IMR-90 (cell line): ENCODE results near the gene ZCCHC24. TPM values are rescaled to one million over a fixed set of nuclear protein-coding genes. Genes with fewer than 3 reads are reported as not detected.

Experiments
- ATAC-seq: fragments of 200-7000 bp; cut with Tn5 transposase; 2 replicates; pipeline ENCODE4 v1.9.1; 2020; ENCODE audit warnings: low read depth, mild to moderate bottlenecking, moderate library complexity
- BruUV-seq: library from RNA; stranded (reverse); fragments of 400-500 nt; replicated peaks from 2 replicates; lab custom pipeline; 2021; lab: Mats Ljungman, UMichigan
- CTCF ChIA-PET: fragments of 300-600 bp; formaldehyde crosslinking; extraction: SDS; loops from one replicate; lab custom pipeline; 2021; ENCODE audit warnings: antibody characterized with exemption; lab: Yijun Ruan, JAX
- POLR2A ChIA-PET: fragments of 300-600 bp; sonication (Branson Sonifier 250); formaldehyde crosslinking; loops from one replicate; lab custom pipeline; 2022; ENCODE audit warnings: antibody characterized with exemption; ENCODE audit not compliant: unreplicated experiment; lab: Charles Lee
- DNase-seq: peaks from one replicate; pipeline ENCODE4 v3.0.0; 2013
- H2AFZ ChIP-seq: replicated peaks from 2 replicates; pipeline ENCODE3; 2013; ENCODE audit warnings: low read length, mild to moderate bottlenecking; ENCODE audit not compliant: poor library complexity
- H2AK5ac ChIP-seq: 2 replicates; pipeline ENCODE4 v1.6.1; 2013; ENCODE audit warnings: low read depth, low read length, inconsistent platforms
- H2AK9ac ChIP-seq: replicated peaks from 2 replicates; pipeline ENCODE3; 2013; ENCODE audit warnings: mild to moderate bottlenecking, low read depth, low read length, moderate library complexity; ENCODE audit not compliant: poor library complexity
- H2BK120ac ChIP-seq: 2 replicates; pipeline ENCODE4 v1.6.1; 2013; ENCODE audit warnings: low read depth, low read length, inconsistent platforms
- H2BK15ac ChIP-seq: 3 replicates; pipeline ENCODE4 v1.6.1; 2013; ENCODE audit warnings: low read depth, low read length, inconsistent platforms
- H2BK20ac ChIP-seq: 2 replicates; pipeline ENCODE4 v1.6.1; 2013; ENCODE audit warnings: low read depth, mild to moderate bottlenecking, inconsistent platforms, low read length, moderate library complexity
- H2BK5ac ChIP-seq: 2 replicates; pipeline ENCODE4 v1.6.1; 2013; ENCODE audit warnings: mild to moderate bottlenecking, low read depth, low read length, inconsistent platforms; ENCODE audit not compliant: poor library complexity, severe bottlenecking
- H3K14ac ChIP-seq: replicated peaks from 2 replicates; pipeline ENCODE4 v1.6.1; 2013; ENCODE audit warnings: low read depth, low read length, inconsistent platforms
- H3K18ac ChIP-seq: 2 replicates; pipeline ENCODE4 v1.6.1; 2013; ENCODE audit warnings: low read depth, low read length, control low read depth
- H3K23ac ChIP-seq: 2 replicates; pipeline ENCODE4 v1.6.1; 2013; ENCODE audit warnings: low read depth, low read length, inconsistent platforms
- H3K27ac ChIP-seq: 2 replicates; pipeline ENCODE4 v1.5.1; 2013; ENCODE audit warnings: mild to moderate bottlenecking, control low read depth, low read length; ENCODE audit not compliant: insufficient read depth
- H3K27me3 ChIP-seq: 2 replicates; pipeline ENCODE4 v1.6.1; 2013; ENCODE audit warnings: low read length; ENCODE audit not compliant: control insufficient read depth, insufficient read depth
- H3K36me3 ChIP-seq: 2 replicates; pipeline ENCODE4 v1.6.1; 2013; ENCODE audit warnings: low read length, mixed read lengths; ENCODE audit not compliant: control insufficient read depth, insufficient read depth
- H3K4ac ChIP-seq: 2 replicates; pipeline ENCODE4 v1.6.1; 2013; ENCODE audit warnings: low read depth, low read length, inconsistent platforms
- H3K4me1 ChIP-seq: 2 replicates; pipeline ENCODE4 v1.6.1; 2013; ENCODE audit warnings: low read length, mixed read lengths; ENCODE audit not compliant: control insufficient read depth, insufficient read depth
- H3K4me2 ChIP-seq: 2 replicates; pipeline ENCODE4 v1.6.1; 2013; ENCODE audit warnings: low read depth, mild to moderate bottlenecking, control low read depth, low read length, moderate library complexity
- H3K4me3 ChIP-seq: 2 replicates; pipeline ENCODE4 v1.5.1; 2013; ENCODE audit warnings: low read depth, mild to moderate bottlenecking, control low read depth, low read length, moderate library complexity; ENCODE audit not compliant: insufficient read depth
- H3K56ac ChIP-seq: 2 replicates; pipeline ENCODE4 v1.6.1; 2013; ENCODE audit warnings: low read length, inconsistent platforms; ENCODE audit not compliant: insufficient read depth; ENCODE audit errors: extremely low read depth
- H3K79me1 ChIP-seq, 2 experiments: 2 replicates each; pipeline ENCODE4 v1.6.1; 2013; ENCODE audit warnings: low read length in 2 of 2, inconsistent platforms in 1 of 2, low read depth in 1 of 2
- H3K9ac ChIP-seq: 2 replicates; pipeline ENCODE4 v1.6.1; 2013; ENCODE audit warnings: low read depth, low read length, control low read depth
- H3K9me1 ChIP-seq: 2 replicates; pipeline ENCODE4 v1.6.1; 2013; ENCODE audit warnings: low read length, inconsistent platforms; ENCODE audit not compliant: insufficient read depth
- H3K9me3 ChIP-seq: 2 replicates; pipeline ENCODE4 v1.6.1; 2013; ENCODE audit warnings: low read length; ENCODE audit not compliant: control insufficient read depth, insufficient read depth
- H4K20me1 ChIP-seq: 2 replicates; pipeline ENCODE4 v1.6.1; 2013; ENCODE audit warnings: low read length, inconsistent platforms; ENCODE audit not compliant: insufficient read depth
- H4K5ac ChIP-seq: 2 replicates; pipeline ENCODE4 v1.6.1; 2013; ENCODE audit warnings: mild to moderate bottlenecking, low read depth, low read length, control low read depth
- H4K8ac ChIP-seq, 2 experiments: 2 replicates each; pipeline ENCODE4 v1.6.1; 2013; ENCODE audit warnings: low read depth in 2 of 2, low read length in 2 of 2, control low read depth in 1 of 2, inconsistent platforms in 1 of 2
- H4K91ac ChIP-seq: 2 replicates; pipeline ENCODE4 v1.6.1; 2013; ENCODE audit warnings: low read depth, low read length, inconsistent platforms; ENCODE audit not compliant: insufficient read depth
- RAD21 ChIP-seq: IDR thresholded peaks from 2 replicates; pipeline ENCODE4 v1.6.1; 2012; ENCODE audit warnings: low read length, improper control_type of control experiment
- WGBS, 2 experiments: methylation state at CpG; one replicate each; pipeline versions ENCODE4 v1.1.5 to v1.1.7; 2013; ENCODE audit warnings: missing lambda C conversion rate in 2 of 2; ENCODE audit not compliant: insufficient read length in 1 of 2; ENCODE audit errors: extremely low coverage in 2 of 2; 5-methylcytosine and 5-hydroxymethylcytosine counted together
- dilution Hi-C: fragments of 300-500 bp; cut with HindIII; formaldehyde crosslinking; loops from one replicate; pipeline ENCODE4 v1.14.3; 2018; ENCODE audit warnings: low sequenced_read_pairs; ENCODE audit not compliant: unreplicated experiment
- in situ Hi-C: fragments of 300-500 bp; cut with MboI; formaldehyde crosslinking; loops from 3 replicates; pipeline ENCODE4 v1.14.3; 2019; ENCODE audit warnings: low sequenced_read_pairs, inconsistent platforms, mixed read lengths
- intact Hi-C: fragments of 100-400 bp; cut with micrococcal nuclease; formaldehyde crosslinking; loops from 2 replicates; pipeline ENCODE4 v1.10.0; 2022
- polyA plus RNA-seq, 3 experiments: library from polyadenylated mRNA; depleted of rRNA; stranded (reverse); fragments of >200 nt; gene quantifications; 2 replicates each; pipeline ENCODE4 v1.2.3, GENCODE V29; 2012; ENCODE audit warnings: low replicate concordance in 1 of 3
- total RNA-seq: library from RNA; depleted of rRNA; stranded (reverse); fragments of >200 nt; gene quantifications from 2 replicates; pipeline ENCODE4 v1.2.3, GENCODE V29; 2012

The ZCCHC24 gene
- total and polyA plus RNA-seq, 2 of the 4 experiments (the other 2 are of a cell fraction), result 15.1 to 25.9 TPM

DNA sequence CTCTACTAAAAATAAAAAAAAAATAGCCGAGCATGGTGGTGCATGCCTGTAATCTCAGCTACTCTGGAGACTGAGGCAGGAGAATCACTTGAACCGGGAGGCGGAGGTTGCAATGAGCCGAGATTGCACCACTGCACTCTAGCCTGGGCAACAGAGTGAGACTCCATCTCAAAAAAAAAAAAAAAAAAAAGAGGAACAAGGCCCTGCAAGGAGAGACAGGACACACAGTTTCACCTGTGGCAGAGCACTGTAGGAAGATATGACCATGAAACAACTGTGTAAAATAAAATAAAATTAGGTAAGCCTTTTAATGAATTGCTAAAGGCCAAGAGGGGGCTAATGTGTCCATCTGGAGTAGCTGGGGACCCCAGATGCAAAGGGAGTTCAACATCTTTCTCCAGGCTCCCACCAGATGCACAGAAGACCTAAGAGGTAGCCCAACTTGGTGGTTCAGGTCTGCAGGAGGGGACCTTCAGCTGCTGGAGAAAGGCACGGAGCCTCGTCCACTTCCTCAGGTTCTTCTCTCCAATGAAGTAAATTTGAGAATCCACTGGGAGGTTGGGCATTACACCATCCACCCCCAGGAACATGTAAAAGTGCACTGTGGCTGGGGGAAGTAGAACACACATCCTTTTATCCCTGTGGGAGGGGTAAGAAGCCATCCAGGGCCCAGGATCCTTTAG is 85.5 kb downstream of the ZCCHC24 start:
- Histone ChIP-seq H4K91ac (no peak overlapping the region), H3K79me1 (peaks cover 0 to 14% of the 10 kb centered on the region in 2 experiments; a peak in 2 of 4 replicates), H4K5ac (no peak overlapping the region), H3K9me1 (no peaks in the 10 kb centered on the region; the same call in 1 of the 2 replicates), H3K9me3 (no peaks in the 10 kb centered on the region; the same call in 1 of the 2 replicates), H2BK15ac (no peak overlapping the region), H3K36me3 (peaks cover 10% of the 10 kb centered on the region), H2BK20ac (no peak overlapping the region), H3K4me3 (no peak overlapping the region), H2AFZ (no peak overlapping the region), H2BK120ac (no peak overlapping the region), H4K8ac (no peak overlapping the region), H3K14ac (no peak overlapping the region), H2AK9ac (no peak overlapping the region), H3K4me2 (no peak overlapping the region), H3K18ac (no peak overlapping the region), H3K9ac (no peak overlapping the region), H2AK5ac (no peak overlapping the region), H3K4ac (no peak overlapping the region), H4K20me1 (peaks cover 8% of the 10 kb centered on the region), H3K27ac (no peak overlapping the region), H3K27me3 (no peaks in the 10 kb centered on the region), H3K56ac (no peak overlapping the region), H3K23ac (no peak overlapping the region), H3K4me1 (no peaks in the 10 kb centered on the region), H2BK5ac (no peak overlapping the region)
- in situ Hi-C loops (no loop called here), intact Hi-C loops (no loop called here), dilution Hi-C loops (no loop called here)
- no TSS peak for BruUV-seq
- no peak for TF ChIP-seq RAD21
- 100% methylated on average over 2 of the region's 6 CpGs; no CpG with 5 or more reads in 1 of the 2 experiments for WGBS, 2 experiments
- no peak for ATAC-seq
- POLR2A ChIA-PET, result no interaction called here
- CTCF ChIA-PET, result no interaction called here
- no peak for DNase-seq
